K562 (cell line): Measurements from ENCODE around the gene CAPN2. TPM values are rescaled to one million over a fixed set of nuclear protein-coding genes. Genes with fewer than 3 reads are reported as not detected.

ENCODE experiments used
- ATAC-seq: fragments of 200-7000 bp; cut with Tn5 transposase; 3 replicates; pipeline ENCODE4 v1.9.1; 2020; ENCODE audit warnings: moderate library complexity
- BruUV-seq: library from RNA; stranded (reverse); fragments of 400-500 nt; replicated peaks from 2 replicates; lab custom pipeline; 2021; lab: Mats Ljungman, UMichigan
- CTCF ChIA-PET: fragments of 300-600 bp; formaldehyde crosslinking; extraction: SDS; loops from one replicate; lab custom pipeline; 2021; ENCODE audit warnings: low intra/inter-chr PET ratio; lab: Yijun Ruan, JAX
- POLR2A ChIA-PET: fragments of 300-600, 350-650 bp; sonication (Branson Sonifier 250); formaldehyde crosslinking; extraction: SDS; loops from one replicate; lab custom pipeline; 2021; ENCODE audit warnings: antibody characterized with exemption, inconsistent platforms; lab: Yijun Ruan, JAX
- DNase-seq, 4 experiments: peaks; one replicate each; pipeline versions ENCODE4 v3.0.0 to v3.0.0-alpha.2; 2011 to 2018; ENCODE audit warnings: low spot score in 3 of 4, mixed read lengths in 3 of 4; ENCODE audit errors: extremely low read depth in 1 of 4
- FAIRE-seq: peaks from 2 replicates; lab custom pipeline; 2011; peaks lifted over from hg19 to GRCh38; lab: Jason Lieb, UNC
- H2AFZ ChIP-seq: 2 replicates; pipeline ENCODE4 v1.6.0; 2011; ENCODE audit warnings: low read depth, low read length, control low read depth, inconsistent platforms
- H3K27ac ChIP-seq: fragments of 200-600 bp; 3 replicates; pipeline ENCODE4 v1.8.0; 2011; ENCODE audit warnings: low read depth, mild to moderate bottlenecking, control low read depth, inconsistent platforms, low read length, moderate library complexity, mixed read lengths; ENCODE audit errors: extremely low read depth
- H3K27me3 ChIP-seq, 2 experiments: fragments of 300-600 bp in 1 of 2; 2 replicates in 1 of 2; 3 replicates in 1 of 2; pipeline versions ENCODE4 v1.6.0 to v1.8.0; 2011; ENCODE audit warnings: inconsistent platforms in 2 of 2, low read length in 2 of 2, mild to moderate bottlenecking in 1 of 2, mixed read lengths in 1 of 2, moderate library complexity in 1 of 2; ENCODE audit not compliant: control insufficient read depth in 2 of 2, insufficient read depth in 2 of 2
- H3K36me3 ChIP-seq: fragments of 300-600 bp; 3 replicates; pipeline ENCODE4 v1.8.0; 2011; ENCODE audit warnings: mild to moderate bottlenecking, low read length, inconsistent platforms; ENCODE audit not compliant: control insufficient read depth, insufficient read depth
- H3K4me1 ChIP-seq, 2 experiments: fragments of 200-600 bp in 1 of 2; replicated peaks in 1 of 2; 2 replicates in 1 of 2; 3 replicates in 1 of 2; pipeline versions ENCODE4 v1.5.1 to v1.8.0; 2011; ENCODE audit warnings: inconsistent platforms in 2 of 2, low read length in 2 of 2, mild to moderate bottlenecking in 1 of 2, mixed read lengths in 1 of 2, moderate library complexity in 1 of 2; ENCODE audit not compliant: control insufficient read depth in 2 of 2, insufficient read depth in 2 of 2
- H3K4me2 ChIP-seq: 2 replicates; pipeline ENCODE4 v1.6.1; 2011; ENCODE audit warnings: low read length, control low read depth, inconsistent platforms, mixed read lengths; ENCODE audit not compliant: insufficient read depth
- H3K4me3 ChIP-seq: fragments of 200-600 bp; sonication (generic), shearing (Covaris generic); 2 replicates; pipeline ENCODE4 v1.5.1; 2016; ENCODE audit warnings: control low read depth, inconsistent platforms
- H3K79me2 ChIP-seq: fragments of 200-600 bp; 3 replicates; pipeline ENCODE4 v1.8.0; 2011; ENCODE audit warnings: low read length, inconsistent platforms; ENCODE audit not compliant: control insufficient read depth, insufficient read depth
- H3K9ac ChIP-seq, 2 experiments: 2 replicates each; pipeline versions ENCODE4 v1.6.0 to v1.6.1; 2011; ENCODE audit warnings: low read depth in 2 of 2, low read length in 2 of 2, control low read depth in 1 of 2, inconsistent platforms in 1 of 2, mild to moderate bottlenecking in 1 of 2, mixed read lengths in 1 of 2; ENCODE audit not compliant: insufficient read depth in 1 of 2
- H3K9me1 ChIP-seq: one replicate; pipeline ENCODE4 v1.6.0; 2011; ENCODE audit warnings: inconsistent platforms, mild to moderate bottlenecking, low read length, moderate library complexity; ENCODE audit not compliant: control insufficient read depth, insufficient read depth
- H3K9me3 ChIP-seq: replicated peaks from 2 replicates; pipeline ENCODE4 v1.5.1; 2011; ENCODE audit warnings: low read depth, low read length, inconsistent platforms; ENCODE audit not compliant: control insufficient read depth, insufficient read depth
- H4K20me1 ChIP-seq: replicated peaks from 2 replicates; pipeline ENCODE4 v1.6.1; 2011; ENCODE audit warnings: low read length, inconsistent platforms, mixed read lengths; ENCODE audit not compliant: control insufficient read depth, insufficient read depth
- CGGBP1 ChIP-seq: fragments of 250-450 bp; sonication (Bioruptor Pico); IDR thresholded peaks from 2 replicates; pipeline ENCODE4 v1.9.0; 2021; ENCODE audit warnings: mild to moderate bottlenecking
- ETV1 ChIP-seq: fragments of 450-650 bp; conservative IDR thresholded peaks from 2 replicates; pipeline ENCODE4 v1.6.1; 2016; ENCODE audit warnings: missing genetic modification characterization, control low read depth, low read depth, missing compliant biosample characterization
- JUNB ChIP-seq: fragments of 450-650 bp; formaldehyde crosslinking; conservative IDR thresholded peaks from 2 replicates; pipeline ENCODE4 v1.4.0; 2020; ENCODE audit warnings: mild to moderate bottlenecking
- MCM2 ChIP-seq: fragments of 450-650 bp; IDR thresholded peaks from 2 replicates; pipeline ENCODE4 v1.6.1; 2017; ENCODE audit warnings: low read depth, mild to moderate bottlenecking
- MCM5 ChIP-seq: fragments of 450-650 bp; IDR thresholded peaks from 2 replicates; pipeline ENCODE4 v1.6.1; 2016; ENCODE audit warnings: low read depth
- NEUROD1 ChIP-seq: fragments of 150-350 bp; IDR thresholded peaks from 2 replicates; pipeline ENCODE4 v1.6.1; 2014; ENCODE audit warnings: borderline replicate concordance, low read length, low read depth; ENCODE audit not compliant: partially characterized antibody
- SMARCA5 ChIP-seq: fragments of 450-650 bp; IDR thresholded peaks from 2 replicates; pipeline ENCODE4 v1.6.1; 2016
- U2AF2 ChIP-seq: fragments of 200-400 bp; formaldehyde crosslinking; optimal IDR thresholded peaks from 2 replicates; pipeline ENCODE3; 2017; ENCODE audit warnings: low read depth, mild to moderate bottlenecking, low read length
- ZNF717 ChIP-seq: fragments of 250-450 bp; sonication (Bioruptor Pico); IDR thresholded peaks from 2 replicates; pipeline ENCODE4 v1.5.0; 2021
- ZNF76 ChIP-seq: fragments of 250-450 bp; sonication (Bioruptor Pico); IDR thresholded peaks from 2 replicates; pipeline ENCODE4 v1.4.0; 2020; ENCODE audit warnings: mild to moderate bottlenecking, moderate library complexity, borderline replicate concordance
- WGBS: fragments of 100-300 bp; shearing (Covaris generic); methylation state at CpG from one replicate; pipeline ENCODE4 v1.1.6; 2016; ENCODE audit warnings: low coverage, mixed read lengths; ENCODE audit not compliant: insufficient coverage; ENCODE audit errors: missing lambda C conversion rate; 5-methylcytosine and 5-hydroxymethylcytosine counted together
- in situ Hi-C: fragments of 300-500 bp; cut with MboI; formaldehyde crosslinking; loops from 4 replicates; pipeline ENCODE4 v1.15.0; 2018; ENCODE audit warnings: inconsistent platforms, mixed read lengths
- intact Hi-C: fragments of 100-400 bp; cut with micrococcal nuclease; formaldehyde crosslinking; loops from 2 replicates; pipeline ENCODE4 v1.14.2; 2022
- polyA plus RNA-seq, 8 experiments: library from polyadenylated mRNA; depleted of rRNA in 4 of 8; stranded (reverse) in 5 of 8; unstranded in 3 of 8; fragments of >200 nt; fragmentation: Nextera tagmentation in 2 of 8; fragmentation: Illumina TruSeq in 1 of 8; extraction: Ambion mirVana in 2 of 8; extraction: Trizol in 1 of 8; gene quantifications; 2 replicates each; pipeline versions ENCODE4 v1.2.1 to v1.2.3, GENCODE V29; 2011 to 2014; ENCODE audit warnings: inconsistent platforms in 1 of 8, missing spikeins in 1 of 8
- total RNA-seq, 7 experiments: library from RNA; depleted of rRNA in 6 of 7; stranded (reverse); fragments of >200 nt in 6 of 7; fragmentation: Illumina TruSeq in 2 of 7; extraction: Trizol in 2 of 7; gene quantifications; 2 replicates each; pipeline versions ENCODE4 v1.2.1 to v1.2.3, GENCODE V29; 2011 to 2021; ENCODE audit warnings: low replicate concordance in 1 of 7
- TF ChIP-seq, protein P1 (sequence below): fragments of 450-650 bp; IDR thresholded peaks from 2 replicates; pipeline ENCODE4 v1.6.1; 2016
- TF ChIP-seq, protein P2 (sequence below), 2 experiments: fragments of 450-650 bp in 1 of 2; sonication (generic) in 1 of 2; formaldehyde crosslinking in 1 of 2; IDR thresholded peaks in 1 of 2; conservative IDR thresholded peaks in 1 of 2; 2 replicates each; pipeline versions ENCODE4 v1.6.1 to v1.8.1; 2016 to 2023; ENCODE audit warnings: mild to moderate bottlenecking in 2 of 2, moderate library complexity in 2 of 2, inconsistent platforms in 1 of 2, missing genetic modification reagents in 1 of 2
- TF ChIP-seq, protein P3 (sequence below): sonication (generic); formaldehyde crosslinking; IDR thresholded peaks from 2 replicates; pipeline ENCODE4 v1.8.0; 2022; ENCODE audit warnings: mild to moderate bottlenecking, missing genetic modification reagents, borderline replicate concordance
- TF ChIP-seq, protein P4 (sequence below): IDR thresholded peaks from 2 replicates; pipeline ENCODE4 v1.6.1; 2016; ENCODE audit warnings: missing genetic modification characterization, missing compliant biosample characterization

Gene CAPN2
- total and polyA plus RNA-seq, 9 of the 15 experiments (the other 6 are each of a cell fraction or from before 2014, with no cell fraction given) = 24.6 to 157 (median 101) TPM

GRCh38 chr1:223748773-223749733, 36.7 kb downstream of the CAPN2 start:
- Histone ChIP-seq H3K36me3 (peaks cover 95% of the 10 kb centered on the region), H4K20me1 (no peaks in the 10 kb centered on the region), H3K27me3 (no peaks in the 10 kb centered on the region), H3K9me1 (no peaks in the 10 kb centered on the region), H3K4me2 (peak overlapping the region; percentile 21; the same call in 1 of the 2 replicates), H3K9me3 (no peaks in the 10 kb centered on the region), H3K4me3 (no peak overlapping the region), H3K9ac (peak overlapping the region in 1 of 2 experiments; percentile 55; a peak in 2 of 4 replicates), H3K27ac (no peak overlapping the region), H3K4me1 (peaks cover 0 to 13% of the 10 kb centered on the region in 2 experiments; a peak in 2 of 5 replicates), H2AFZ (peak overlapping the region; percentile 83; the same call in 1 of the 2 replicates), H3K79me2 (no peaks in the 10 kb centered on the region)
- POLR2A ChIA-PET = interaction anchor here (0.6 to 1.6 kb wide), 4 partner anchors 12 to 273 kb away, joined by 3 to 5 read pairs (median 4); no protein-coding TSS in a partner anchor
- in situ Hi-C loops = no loop called here
- intact Hi-C loops = loop anchor here (1.0 kb wide), 2 partner anchors 38 to 51 kb away; no protein-coding TSS in a partner anchor
- peak; percentile 96 for ATAC-seq
- BruUV-seq = no TSS peak
- peak; percentile 54 for FAIRE-seq
- CTCF ChIA-PET = interaction anchor here (0.5 to 3.0 kb wide), 8 partner anchors 32 to 506 kb away, joined by 3 to 40 read pairs (median 3); partner anchors contain the start of gene CAPN2
- 56% methylated on average over 58 of the region's 61 CpGs for WGBS
- DNase-seq = peak; percentile 77 to 83 (median 80)
- TF ChIP-seq, protein P1, sequence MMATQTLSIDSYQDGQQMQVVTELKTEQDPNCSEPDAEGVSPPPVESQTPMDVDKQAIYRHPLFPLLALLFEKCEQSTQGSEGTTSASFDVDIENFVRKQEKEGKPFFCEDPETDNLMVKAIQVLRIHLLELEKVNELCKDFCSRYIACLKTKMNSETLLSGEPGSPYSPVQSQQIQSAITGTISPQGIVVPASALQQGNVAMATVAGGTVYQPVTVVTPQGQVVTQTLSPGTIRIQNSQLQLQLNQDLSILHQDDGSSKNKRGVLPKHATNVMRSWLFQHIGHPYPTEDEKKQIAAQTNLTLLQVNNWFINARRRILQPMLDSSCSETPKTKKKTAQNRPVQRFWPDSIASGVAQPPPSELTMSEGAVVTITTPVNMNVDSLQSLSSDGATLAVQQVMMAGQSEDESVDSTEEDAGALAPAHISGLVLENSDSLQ = no peak
- TF ChIP-seq NEUROD1 (no peak), MCM2 (no peak), CGGBP1 (no peak), SMARCA5 (no peak), ETV1 (tag) (no peak), JUNB (CRISPR knock-in tag) (no peak), ZNF76 (no peak), U2AF2 (no peak), ZNF717 (CRISPR knock-in tag) (no peak), MCM5 (no peak)
- TF ChIP-seq, protein P2, sequence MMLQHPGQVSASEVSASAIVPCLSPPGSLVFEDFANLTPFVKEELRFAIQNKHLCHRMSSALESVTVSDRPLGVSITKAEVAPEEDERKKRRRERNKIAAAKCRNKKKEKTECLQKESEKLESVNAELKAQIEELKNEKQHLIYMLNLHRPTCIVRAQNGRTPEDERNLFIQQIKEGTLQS (IDR thresholded peaks at IDR 0.05) = no peak
- TF ChIP-seq, protein P2 (CRISPR knock-in tag; conservative IDR thresholded peaks at IDR 0.05) = peak; percentile 58; the same call in 1 of the 2 replicates
- TF ChIP-seq, protein P3, sequence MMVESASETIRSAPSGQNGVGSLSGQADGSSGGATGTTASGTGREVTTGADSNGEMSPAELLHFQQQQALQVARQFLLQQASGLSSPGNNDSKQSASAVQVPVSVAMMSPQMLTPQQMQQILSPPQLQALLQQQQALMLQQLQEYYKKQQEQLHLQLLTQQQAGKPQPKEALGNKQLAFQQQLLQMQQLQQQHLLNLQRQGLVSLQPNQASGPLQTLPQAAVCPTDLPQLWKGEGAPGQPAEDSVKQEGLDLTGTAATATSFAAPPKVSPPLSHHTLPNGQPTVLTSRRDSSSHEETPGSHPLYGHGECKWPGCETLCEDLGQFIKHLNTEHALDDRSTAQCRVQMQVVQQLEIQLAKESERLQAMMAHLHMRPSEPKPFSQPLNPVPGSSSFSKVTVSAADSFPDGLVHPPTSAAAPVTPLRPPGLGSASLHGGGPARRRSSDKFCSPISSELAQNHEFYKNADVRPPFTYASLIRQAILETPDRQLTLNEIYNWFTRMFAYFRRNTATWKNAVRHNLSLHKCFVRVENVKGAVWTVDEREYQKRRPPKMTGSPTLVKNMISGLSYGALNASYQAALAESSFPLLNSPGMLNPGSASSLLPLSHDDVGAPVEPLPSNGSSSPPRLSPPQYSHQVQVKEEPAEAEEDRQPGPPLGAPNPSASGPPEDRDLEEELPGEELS (CRISPR knock-in tag) = no peak
- TF ChIP-seq, protein P4, sequence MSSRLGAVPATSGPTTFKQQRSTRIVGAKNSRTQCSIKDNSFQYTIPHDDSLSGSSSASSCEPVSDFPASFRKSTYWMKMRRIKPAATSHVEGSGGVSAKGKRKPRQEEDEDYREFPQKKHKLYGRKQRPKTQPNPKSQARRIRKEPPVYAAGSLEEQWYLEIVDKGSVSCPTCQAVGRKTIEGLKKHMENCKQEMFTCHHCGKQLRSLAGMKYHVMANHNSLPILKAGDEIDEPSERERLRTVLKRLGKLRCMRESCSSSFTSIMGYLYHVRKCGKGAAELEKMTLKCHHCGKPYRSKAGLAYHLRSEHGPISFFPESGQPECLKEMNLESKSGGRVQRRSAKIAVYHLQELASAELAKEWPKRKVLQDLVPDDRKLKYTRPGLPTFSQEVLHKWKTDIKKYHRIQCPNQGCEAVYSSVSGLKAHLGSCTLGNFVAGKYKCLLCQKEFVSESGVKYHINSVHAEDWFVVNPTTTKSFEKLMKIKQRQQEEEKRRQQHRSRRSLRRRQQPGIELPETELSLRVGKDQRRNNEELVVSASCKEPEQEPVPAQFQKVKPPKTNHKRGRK (tag) = no peak
